GOT3 (cell line): ENCODE results near the gene NECAP2.
"Not testable (repeated sequence)": the region's sequence is repeated elsewhere in the genome, so short reads cannot be mapped to it uniquely, and the experiment has no call there.

Experiments
- DNase-seq: peaks from one replicate; lab custom pipeline; 2025; ENCODE audit warnings: mixed read lengths; lab: John Stamatoyannopoulos, UW

NECAP2 gene

GRCh38 chr1:16498047-16498446 lies 57.5 kb downstream of the NECAP2 start:
- DNase-seq = not testable (repeated sequence)

DNA sequence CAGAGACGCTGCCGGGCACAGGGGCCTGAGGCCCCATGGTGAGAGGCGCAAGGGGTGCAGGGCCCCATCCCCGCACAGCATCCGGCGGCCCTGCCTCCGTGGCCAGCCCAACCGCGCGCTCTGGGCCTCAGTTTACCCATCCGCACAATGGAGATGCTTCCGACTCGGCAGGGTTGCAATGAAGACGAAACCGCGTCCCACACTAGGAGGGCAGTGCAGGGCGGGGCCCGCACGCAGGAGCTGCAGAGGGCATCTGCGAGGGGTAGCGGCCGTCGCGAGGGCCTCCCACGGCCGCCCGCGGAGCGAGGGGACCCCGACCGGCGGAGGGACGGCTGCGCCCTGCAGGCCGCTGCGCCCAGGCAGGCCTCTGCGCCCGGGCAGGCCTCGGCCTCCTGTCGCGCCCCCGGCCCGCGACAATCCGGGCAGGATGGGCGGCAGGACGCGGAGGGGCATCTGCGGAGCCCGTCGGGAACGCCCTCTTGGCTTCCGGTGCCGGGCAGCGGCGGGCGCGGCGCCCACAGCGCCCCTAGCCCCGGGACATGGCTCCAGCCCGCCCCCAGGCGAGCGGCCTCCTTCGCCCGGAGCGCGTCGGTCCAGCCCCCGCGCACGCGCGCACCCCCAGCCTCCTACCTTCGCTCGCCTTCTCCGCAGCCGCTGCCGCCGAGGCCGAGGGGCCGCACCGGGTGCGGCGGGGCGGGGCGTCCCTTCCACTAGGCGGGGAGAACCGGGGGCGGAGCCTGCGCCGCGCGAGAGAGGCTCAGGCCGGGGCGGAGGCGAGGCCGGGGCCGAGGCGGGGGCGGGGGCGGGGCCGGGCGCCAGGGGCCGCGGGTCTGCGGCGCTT lies 58.3 kb downstream of the NECAP2 start:
- peak; percentile 69 for DNase-seq

DNA sequence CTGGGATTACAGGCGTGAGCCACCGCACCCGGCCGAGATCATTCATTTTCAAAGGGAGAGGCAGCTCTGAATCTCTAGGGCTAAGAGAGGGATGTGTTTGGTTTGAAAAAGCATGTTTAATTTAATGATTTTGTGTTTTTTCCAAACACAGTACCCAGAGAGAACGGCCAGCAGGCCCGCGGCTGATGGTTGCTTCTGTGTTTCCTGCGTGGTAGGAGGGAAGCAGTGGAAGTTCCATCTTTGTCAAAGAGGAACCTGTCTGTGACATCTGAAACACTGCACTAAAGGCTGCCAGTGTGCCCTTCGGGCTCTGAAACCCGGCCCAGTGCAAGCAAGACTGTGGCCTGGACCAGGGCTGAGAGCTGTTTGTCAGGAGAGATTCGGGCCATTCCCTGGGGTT lies 59.9 kb downstream of the NECAP2 start:
- not testable (repeated sequence) for DNase-seq

DNA sequence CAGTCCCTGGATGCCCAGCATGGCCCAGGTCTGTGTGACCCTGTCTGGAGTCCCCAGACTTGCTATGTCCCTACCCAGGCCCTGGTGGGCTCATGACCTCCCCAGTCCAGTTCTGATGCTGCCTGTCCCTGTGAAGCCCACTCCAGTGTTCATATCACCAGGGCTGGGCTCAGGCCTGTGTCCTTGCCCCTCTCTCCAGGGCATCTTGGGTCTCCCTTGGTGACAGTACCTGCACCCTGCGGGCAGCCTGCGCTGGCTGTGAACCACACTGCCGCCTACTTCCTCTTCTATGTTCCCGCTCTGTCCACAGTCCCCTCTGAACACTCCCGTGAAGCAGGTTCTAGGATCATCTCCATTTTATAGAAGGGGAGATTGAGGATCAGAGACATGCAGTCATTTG lies 60.5 kb downstream of the NECAP2 start:
- not testable (repeated sequence) for DNase-seq

- not testable (repeated sequence) for DNase-seq
These were observed 60.9 kb downstream of the NECAP2 start for GRCh38 chr1:16501446-16501845.

DNA sequence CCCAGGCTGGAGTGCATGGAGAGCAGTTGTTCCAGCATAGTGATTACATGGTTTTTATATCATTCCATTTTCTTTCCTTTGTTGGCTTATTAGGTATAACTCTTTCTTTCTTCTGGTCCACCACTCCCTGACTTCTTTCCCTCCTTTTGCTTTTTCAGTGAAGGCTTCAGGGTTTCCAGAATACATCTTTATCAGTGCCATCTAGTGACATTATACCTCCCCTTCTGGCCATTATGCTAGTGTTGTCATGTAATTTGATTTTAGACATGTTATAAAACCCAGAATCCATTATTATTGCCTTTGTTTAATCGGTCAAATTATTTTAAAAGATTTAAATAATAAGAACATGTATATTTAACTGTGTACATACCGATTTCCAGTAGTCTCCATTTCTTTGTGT lies 63.0 kb downstream of the NECAP2 start:
- no peak for DNase-seq

- not testable (repeated sequence) for DNase-seq
These were observed 65.3 kb downstream of the NECAP2 start for GRCh38 chr1:16505870-16506269.

- DNase-seq = not testable (repeated sequence)
These were observed 66.0 kb downstream of the NECAP2 start for GRCh38 chr1:16506364-16507136.

GRCh38 chr1:16508861-16509445 lies 68.4 kb downstream of the NECAP2 start:
- DNase-seq = not testable (repeated sequence)
